HG03066 (cell line): Measurements from ENCODE around the gene C14orf119.

Experiments
- ATAC-seq: cut with Tn5 transposase; IDR thresholded peaks from one replicate; pipeline ENCODE4 v1.9.1; 2021; ENCODE audit warnings: low read depth; ENCODE audit not compliant: unreplicated experiment

C14orf119 gene

GRCh38 chr14:23146351-23146910, 51.1 kb downstream of the C14orf119 start:
- ATAC-seq = no peak

DNA sequence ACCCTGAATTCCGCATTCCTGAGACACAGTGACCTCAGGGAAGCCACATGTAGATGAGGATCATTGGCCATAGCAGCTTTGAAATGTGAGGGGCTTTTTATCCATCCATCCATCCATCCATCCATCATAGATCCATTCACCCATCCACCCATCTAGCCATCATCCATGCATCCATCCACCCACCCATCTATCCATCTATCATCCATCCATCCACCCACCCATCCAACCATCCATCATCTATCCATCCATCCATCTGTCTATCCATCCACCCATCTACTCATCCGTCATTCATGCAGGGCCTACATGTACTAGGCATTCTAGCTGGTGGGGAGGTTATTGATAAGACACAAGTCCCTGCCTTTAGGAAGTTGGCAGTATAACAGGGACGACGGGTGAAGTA, 51.7 kb downstream of the C14orf119 start:
- no peak for ATAC-seq

DNA sequence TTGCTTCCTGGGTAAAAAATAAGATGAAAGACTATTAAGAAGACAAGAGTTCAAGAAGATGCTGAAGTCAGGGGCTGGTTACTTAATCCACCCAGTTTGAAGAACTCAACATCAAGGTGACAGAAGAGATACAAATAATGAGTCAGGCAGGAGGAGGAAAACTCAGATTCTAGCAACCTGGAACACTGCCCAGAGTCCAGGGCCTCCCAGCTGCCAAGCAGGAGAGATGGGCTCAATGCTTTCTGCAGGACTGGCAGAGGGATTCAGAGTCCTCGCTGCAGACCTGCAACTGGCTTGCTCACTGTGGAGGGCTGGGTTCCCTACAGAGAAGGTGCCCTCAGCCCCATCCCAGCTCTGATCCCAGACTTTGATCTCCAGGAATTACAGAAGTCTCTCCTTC, 52.4 kb downstream of the C14orf119 start:
- no peak for ATAC-seq

- no peak for ATAC-seq
These were observed 53.4 kb downstream of the C14orf119 start for GRCh38 chr14:23148591-23149249.

GRCh38 chr14:23149745-23150144, 54.4 kb downstream of the C14orf119 start:
- ATAC-seq = no peak
